Measurements from ENCODE around the gene SLX4IP.
A peak's percentile ranks its signal among the peaks of the same experiment; 100 is the strongest.

Gene SLX4IP

GRCh38 chr20:10571313-10571815 lies 136.3 kb downstream of the SLX4IP start:
- Histone ChIP-seq H3K27ac (peak overlapping the region; percentile 25 to 50), H3K4me1 (peaks cover 0 to 45% (median 12%) of the 10 kb centered on the region in 4 donors), H3K4me3 (no peak overlapping the region), H3K9me3 (no peaks in the 10 kb centered on the region), H3K36me3 (no peaks in the 10 kb centered on the region), H3K27me3 (no peaks in the 10 kb centered on the region)
- no peak for TF ChIP-seq CTCF (IDR thresholded peaks at IDR 0.05)
- no peak for DNase-seq
- intact Hi-C loops (cut with DNase I; ENCODE audit: low total_unique reads) = no loop called here

GRCh38 chr20:10572853-10573252 lies 137.7 kb downstream of the SLX4IP start:
- Histone ChIP-seq H3K36me3 (no peaks in the 10 kb centered on the region), H3K9me3 (no peaks in the 10 kb centered on the region), H3K4me1 (peaks cover 0 to 60% (median 14%) of the 10 kb centered on the region in 4 donors), H3K27ac (peak overlapping the region; percentile 25 to 50), H3K27me3 (no peaks in the 10 kb centered on the region), H3K4me3 (no peak overlapping the region)
- intact Hi-C loops (cut with DNase I; ENCODE audit: low total_unique reads) = no loop called here
- TF ChIP-seq CTCF (IDR thresholded peaks at IDR 0.05) = no peak
- DNase-seq = no peak

- H3K4me3 ChIP-seq = no peak overlapping the region
- H3K27ac ChIP-seq = peak overlapping the region; percentile 25 to 50
- intact Hi-C loops (cut with DNase I; ENCODE audit: low total_unique reads) = no loop called here
These were observed 138.3 kb downstream of the SLX4IP start for GRCh38 chr20:10573273-10573950.

GRCh38 chr20:10573951-10574339 lies 138.8 kb downstream of the SLX4IP start:
- no peak for DNase-seq
- Histone ChIP-seq H3K4me1 (peaks cover 0 to 60% (median 14%) of the 10 kb centered on the region in 4 donors), H3K4me3 (no peak overlapping the region), H3K36me3 (no peaks in the 10 kb centered on the region), H3K27ac (peak overlapping the region; percentile 25 to 50), H3K27me3 (no peaks in the 10 kb centered on the region), H3K9me3 (no peaks in the 10 kb centered on the region)
- intact Hi-C loops (cut with DNase I; ENCODE audit: low total_unique reads) = no loop called here
- no peak for TF ChIP-seq CTCF (IDR thresholded peaks at IDR 0.05)

More at GRCh38 chr20:10573273-10573950, 138.3 kb downstream of the SLX4IP start:
- no peaks in the 10 kb centered on the region for H3K36me3 ChIP-seq
- DNase-seq = no peak
- TF ChIP-seq CTCF (IDR thresholded peaks at IDR 0.05) = no peak
- no peaks in the 10 kb centered on the region for H3K9me3 ChIP-seq
- peaks cover 0 to 60% (median 14%) of the 10 kb centered on the region in 4 donors for H3K4me1 ChIP-seq
- H3K27me3 ChIP-seq = no peaks in the 10 kb centered on the region

GRCh38 chr20:10576411-10577090 lies 141.4 kb downstream of the SLX4IP start:
- TF ChIP-seq CTCF (IDR thresholded peaks at IDR 0.05) = no peak
- H3K27me3 ChIP-seq = no peaks in the 10 kb centered on the region
- peaks cover 0 to 57% (median 15%) of the 10 kb centered on the region in 4 donors for H3K4me1 ChIP-seq
- intact Hi-C loops (cut with DNase I; ENCODE audit: low total_unique reads) = no loop called here
- DNase-seq = no peak
- H3K36me3 ChIP-seq = no peaks in the 10 kb centered on the region
- no peak overlapping the region for H3K4me3 ChIP-seq
- peak overlapping the region; percentile 50 for H3K27ac ChIP-seq
- no peaks in the 10 kb centered on the region for H3K9me3 ChIP-seq
